Activated naive CD4-positive, alpha-beta T cell treated with anti-CD3 and anti-CD28 coated beads, Interleukin-2, amount 50 U/mL, for 72 hours (primary cell): Measurements from ENCODE around the gene MEGF8. TPM values are rescaled to one million over a fixed set of nuclear protein-coding genes. Genes with fewer than 3 reads are reported as not detected.

ENCODE experiments used
- ATAC-seq, 2 donors: fragments of 150-1000 bp; cut with Tn5 transposase; 2 replicates each; pipeline ENCODE4 v1.10.0; 2021; ENCODE audit warnings: mild to moderate bottlenecking in 2 of 2, moderate library complexity in 2 of 2
- DNase-seq, 2 donors: peaks; one replicate each; pipeline ENCODE4 v3.0.0; 2021 to 2022; ENCODE audit warnings: low spot score in 2 of 2
- H3K27ac Mint-ChIP-seq, 2 donors: one replicate each; pipeline ENCODE4 v1.8.0; 2022; ENCODE audit warnings: mild to moderate bottlenecking in 2 of 2, mixed read lengths in 2 of 2
- H3K36me3 Mint-ChIP-seq, 2 donors: one replicate each; pipeline ENCODE4 v1.8.0; 2022; ENCODE audit warnings: mixed read lengths in 2 of 2
- H3K9me3 Mint-ChIP-seq, 2 donors: one replicate each; pipeline ENCODE4 v1.8.0; 2022; ENCODE audit warnings: mixed read lengths in 2 of 2
- total RNA-seq, 2 donors: library from RNA; stranded (reverse); gene quantifications; one replicate each; pipeline ENCODE4 v1.2.3, GENCODE V29; 2022

MEGF8 gene
- total RNA-seq, 2 donors from 2014 or later = 2.1 to 8.6 TPM

DNA sequence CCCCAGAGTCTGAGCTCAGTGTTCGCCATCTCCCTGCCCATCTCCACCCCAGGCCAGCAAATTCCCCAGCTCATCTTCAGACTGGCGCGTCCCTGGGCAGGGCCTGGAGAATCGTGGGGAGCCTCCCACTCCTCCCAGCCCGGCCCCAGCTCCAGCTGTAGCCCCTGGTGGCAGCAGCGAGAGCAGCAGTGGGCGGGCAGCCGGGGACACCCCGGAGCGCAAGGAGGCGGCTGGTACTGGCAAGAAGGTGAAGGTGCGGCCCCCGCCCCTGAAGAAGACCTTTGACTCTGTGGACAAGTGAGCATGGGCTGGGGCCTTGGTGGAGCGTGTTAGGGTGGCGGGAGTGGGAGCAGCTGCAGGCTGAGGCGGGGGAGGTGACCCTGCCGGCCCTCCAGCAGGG is 31.9 kb upstream of the MEGF8 start:
- peaks cover 0 to 5% of the 10 kb centered on the region in 2 donors for H3K36me3 Mint-ChIP-seq
- no peak overlapping the region for H3K27ac Mint-ChIP-seq
- H3K9me3 Mint-ChIP-seq = no peaks in the 10 kb centered on the region
- DNase-seq = no peak
- ATAC-seq = no peak

GRCh38 chr19:42293948-42294347 is 31.5 kb upstream of the MEGF8 start:
- Mint-ChIP-seq H3K9me3 (no peaks in the 10 kb centered on the region), H3K27ac (no peak overlapping the region), H3K36me3 (peaks cover 0 to 5% of the 10 kb centered on the region in 2 donors)
- no peak for ATAC-seq
- no peak for DNase-seq

DNA sequence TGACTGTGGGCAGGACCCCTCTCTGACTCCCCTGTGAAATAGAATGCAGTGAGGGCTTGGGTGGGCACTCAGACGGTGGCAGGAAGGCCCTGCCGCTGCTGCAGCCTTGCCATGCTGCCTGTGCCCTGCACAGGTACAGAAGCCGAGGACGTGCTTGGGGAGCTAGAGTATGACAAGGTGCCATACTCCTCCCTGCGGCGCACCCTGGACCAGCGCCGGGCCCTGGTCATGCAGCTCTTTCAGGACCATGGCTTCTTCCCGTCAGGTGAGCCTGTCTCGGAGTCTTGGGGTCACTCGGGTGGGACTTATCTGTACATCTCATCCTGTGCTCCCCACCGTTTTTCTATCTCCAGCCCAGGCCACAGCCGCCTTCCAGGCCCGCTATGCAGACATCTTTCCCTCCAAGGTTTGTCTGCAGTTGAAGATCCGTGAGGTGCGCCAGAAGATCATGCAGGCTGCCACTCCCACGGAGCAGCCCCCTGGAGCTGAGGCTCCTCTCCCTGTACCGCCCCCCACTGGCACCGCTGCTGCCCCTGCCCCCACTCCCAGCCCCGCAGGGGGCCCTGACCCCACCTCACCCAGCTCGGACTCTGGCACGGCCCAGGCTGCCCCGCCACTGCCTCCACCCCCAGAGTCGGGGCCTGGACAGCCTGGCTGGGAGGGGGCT is 30.8 kb upstream of the MEGF8 start:
- Mint-ChIP-seq H3K9me3 (no peaks in the 10 kb centered on the region), H3K27ac (no peak overlapping the region), H3K36me3 (peaks cover 0 to 5% of the 10 kb centered on the region in 2 donors)
- ATAC-seq = no peak
- DNase-seq = no peak

- Mint-ChIP-seq H3K9me3 (no peaks in the 10 kb centered on the region), H3K36me3 (peaks cover 0 to 5% of the 10 kb centered on the region in 2 donors), H3K27ac (no peak overlapping the region)
- DNase-seq (no peak), ATAC-seq (no peak)
These were observed 30.1 kb upstream of the MEGF8 start for GRCh38 chr19:42295342-42295741.

- peaks cover 0 to 5% of the 10 kb centered on the region in 2 donors for H3K36me3 Mint-ChIP-seq
- H3K9me3 Mint-ChIP-seq = no peaks in the 10 kb centered on the region
- H3K27ac Mint-ChIP-seq = peak overlapping the region in 1 of 2 donors; percentile 26
- ATAC-seq = peak; percentile 78 to 82
- DNase-seq = peak; percentile 83 to 97
These were observed 29.5 kb upstream of the MEGF8 start for GRCh38 chr19:42295831-42296525.

GRCh38 chr19:42297039-42297438 is 28.4 kb upstream of the MEGF8 start:
- Mint-ChIP-seq H3K27ac (peak overlapping the region; percentile 26 to 94), H3K36me3 (peaks cover 5% of the 10 kb centered on the region in 2 donors), H3K9me3 (no peaks in the 10 kb centered on the region)
- no peak for DNase-seq
- ATAC-seq = no peak

GRCh38 chr19:42301646-42302203 is 23.7 kb upstream of the MEGF8 start, which contains the start of gene PRR19:
TSS of gene PRR19 (plus strand) at chr19:42302132. CDS start at chr19:42309585, 7,453 bp downstream.
- Mint-ChIP-seq H3K9me3 (no peaks in the 10 kb centered on the region), H3K27ac (peak within 1 kb of the TSS; percentile 68 to 90), H3K36me3 (peaks cover 0 to 8% of the 10 kb centered on the region in 2 donors)
- ATAC-seq (peak; percentile 37 to 53), DNase-seq (no peak)

GRCh38 chr19:42303101-42303464 is 22.4 kb upstream of the MEGF8 start:
- no peak for ATAC-seq
- Mint-ChIP-seq H3K27ac (peak overlapping the region; percentile 37 to 90), H3K36me3 (peaks cover 0 to 8% of the 10 kb centered on the region in 2 donors), H3K9me3 (no peaks in the 10 kb centered on the region)
- DNase-seq = no peak

DNA sequence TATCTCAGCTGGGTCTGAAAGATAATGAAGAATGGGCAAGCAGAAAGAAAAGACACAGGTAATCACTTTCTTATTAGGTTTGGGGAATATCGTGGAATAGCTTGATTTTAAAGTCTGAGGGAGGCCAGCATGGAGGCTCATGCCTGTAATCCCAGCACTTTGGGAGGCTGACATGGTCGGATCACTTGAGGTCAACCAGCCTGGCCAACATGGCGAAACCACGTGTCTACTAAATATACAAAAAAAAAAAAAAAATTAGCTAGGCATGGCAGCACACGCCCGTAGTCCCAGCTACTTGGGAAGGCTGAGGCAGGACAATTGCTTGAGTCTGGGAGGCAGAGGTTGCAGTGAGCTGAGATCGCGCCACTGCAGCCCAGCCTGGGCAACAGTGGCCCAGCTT is 21.6 kb upstream of the MEGF8 start:
- no peak for DNase-seq
- Mint-ChIP-seq H3K27ac (peak overlapping the region; percentile 50 to 90), H3K36me3 (peaks cover 0 to 8% of the 10 kb centered on the region in 2 donors), H3K9me3 (no peaks in the 10 kb centered on the region)
- no peak for ATAC-seq

DNA sequence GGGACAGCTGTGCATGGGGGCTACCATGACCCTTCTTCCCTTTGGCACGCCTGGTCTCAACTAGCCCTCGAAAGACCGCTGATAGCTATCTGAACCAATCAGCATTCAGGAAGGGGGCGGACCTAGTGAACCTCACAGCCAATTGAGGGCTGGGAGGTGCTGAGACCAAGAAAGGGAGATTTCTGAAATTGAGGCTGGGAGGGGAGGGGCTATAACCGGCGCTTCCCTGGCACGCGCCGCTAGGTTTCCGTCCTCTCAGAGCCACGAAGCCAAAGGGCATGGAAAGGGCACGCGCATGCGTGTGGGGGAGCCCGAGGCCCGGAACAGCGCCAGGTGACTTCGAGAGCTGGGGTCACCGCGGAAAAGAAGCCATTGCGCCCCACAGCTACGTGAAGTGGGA is 18.8 kb upstream of the MEGF8 start:
- peaks cover 0 to 7% of the 10 kb centered on the region in 2 donors for H3K36me3 Mint-ChIP-seq
- no peak overlapping the region for H3K27ac Mint-ChIP-seq
- no peaks in the 10 kb centered on the region for H3K9me3 Mint-ChIP-seq
- DNase-seq (no peak), ATAC-seq (no peak)

DNA sequence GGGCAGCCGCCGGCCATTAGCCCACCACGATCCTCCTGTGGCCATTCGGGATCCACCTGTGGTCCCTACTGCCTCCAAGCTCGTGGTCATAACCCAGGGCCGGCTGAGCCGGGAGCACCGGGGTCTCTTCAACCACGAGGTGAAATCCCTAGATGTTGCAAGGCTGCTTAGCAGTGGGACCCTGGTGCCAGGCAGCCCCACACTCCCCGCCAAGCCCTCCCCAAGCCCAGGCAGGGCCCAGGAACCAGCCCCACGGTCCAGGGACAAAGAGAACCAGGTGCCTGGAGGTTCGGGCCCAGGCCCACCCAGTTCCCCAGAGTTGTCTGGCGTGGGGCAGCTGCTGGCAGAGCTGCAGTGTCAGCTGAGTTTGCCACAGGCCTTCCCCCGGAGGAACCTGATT is 15.7 kb upstream of the MEGF8 start:
- Mint-ChIP-seq H3K36me3 (no peaks in the 10 kb centered on the region), H3K27ac (no peak overlapping the region), H3K9me3 (no peaks in the 10 kb centered on the region)
- no peak for DNase-seq
- no peak for ATAC-seq

DNA sequence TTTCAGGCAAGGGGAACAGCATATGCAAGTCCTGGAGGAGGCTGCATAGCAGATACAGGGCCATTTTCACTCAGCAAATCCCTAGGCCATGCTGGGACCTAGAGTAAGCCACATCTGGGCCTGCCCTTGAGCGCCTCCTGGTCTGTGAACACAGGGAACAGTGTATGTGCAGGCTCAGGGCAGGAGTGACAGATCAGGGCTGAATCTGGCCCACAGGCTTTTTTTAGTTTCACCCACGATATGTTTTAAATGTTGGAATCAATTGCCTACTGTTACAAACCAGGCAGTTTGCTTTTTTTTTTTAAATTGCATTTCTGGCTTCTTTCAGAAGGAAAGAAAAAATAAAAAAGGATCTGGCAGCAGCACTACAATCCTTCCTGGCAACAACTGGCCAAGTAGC is 13.8 kb upstream of the MEGF8 start:
- no peaks in the 10 kb centered on the region for H3K9me3 Mint-ChIP-seq
- H3K36me3 Mint-ChIP-seq = no peaks in the 10 kb centered on the region
- H3K27ac Mint-ChIP-seq = no peak overlapping the region
- ATAC-seq = no peak
- DNase-seq = no peak

DNA sequence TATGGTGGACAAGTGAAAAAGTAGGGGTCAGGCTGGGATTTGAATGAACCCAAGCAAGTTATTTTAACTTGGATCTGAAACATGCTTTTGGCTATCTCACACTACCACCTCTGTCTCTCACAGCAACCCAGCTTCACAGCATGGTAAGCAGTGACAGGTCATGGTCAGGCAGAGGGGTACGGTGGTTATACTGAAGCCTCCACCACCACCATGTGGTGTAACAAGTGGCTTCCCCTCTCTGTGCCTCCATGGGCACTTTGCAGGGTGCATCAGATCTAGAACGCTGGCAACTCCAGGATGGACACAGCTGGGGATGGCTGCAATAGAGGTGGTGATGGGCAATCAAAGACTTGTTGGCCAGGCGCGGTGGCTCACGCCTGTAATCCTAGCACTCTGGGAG is 13.1 kb upstream of the MEGF8 start:
- H3K9me3 Mint-ChIP-seq = no peaks in the 10 kb centered on the region
- H3K36me3 Mint-ChIP-seq = no peaks in the 10 kb centered on the region
- no peak for DNase-seq
- ATAC-seq = no peak
- H3K27ac Mint-ChIP-seq = no peak overlapping the region

- no peak within 1 kb of the TSS for H3K27ac Mint-ChIP-seq
- peak in 1 of 2 donors; percentile 56 for DNase-seq
- peak; percentile 64 to 82 for ATAC-seq
- H3K36me3 Mint-ChIP-seq = no peaks in the 10 kb centered on the region
- no peaks in the 10 kb centered on the region for H3K9me3 Mint-ChIP-seq
These were observed 12.2 kb upstream of the MEGF8 start, which contains the start of gene TMEM145 for GRCh38 chr19:42313096-42313839. TSS of gene TMEM145 (plus strand) at chr19:42313309. CDS start at chr19:42313377, 68 bp downstream.

DNA sequence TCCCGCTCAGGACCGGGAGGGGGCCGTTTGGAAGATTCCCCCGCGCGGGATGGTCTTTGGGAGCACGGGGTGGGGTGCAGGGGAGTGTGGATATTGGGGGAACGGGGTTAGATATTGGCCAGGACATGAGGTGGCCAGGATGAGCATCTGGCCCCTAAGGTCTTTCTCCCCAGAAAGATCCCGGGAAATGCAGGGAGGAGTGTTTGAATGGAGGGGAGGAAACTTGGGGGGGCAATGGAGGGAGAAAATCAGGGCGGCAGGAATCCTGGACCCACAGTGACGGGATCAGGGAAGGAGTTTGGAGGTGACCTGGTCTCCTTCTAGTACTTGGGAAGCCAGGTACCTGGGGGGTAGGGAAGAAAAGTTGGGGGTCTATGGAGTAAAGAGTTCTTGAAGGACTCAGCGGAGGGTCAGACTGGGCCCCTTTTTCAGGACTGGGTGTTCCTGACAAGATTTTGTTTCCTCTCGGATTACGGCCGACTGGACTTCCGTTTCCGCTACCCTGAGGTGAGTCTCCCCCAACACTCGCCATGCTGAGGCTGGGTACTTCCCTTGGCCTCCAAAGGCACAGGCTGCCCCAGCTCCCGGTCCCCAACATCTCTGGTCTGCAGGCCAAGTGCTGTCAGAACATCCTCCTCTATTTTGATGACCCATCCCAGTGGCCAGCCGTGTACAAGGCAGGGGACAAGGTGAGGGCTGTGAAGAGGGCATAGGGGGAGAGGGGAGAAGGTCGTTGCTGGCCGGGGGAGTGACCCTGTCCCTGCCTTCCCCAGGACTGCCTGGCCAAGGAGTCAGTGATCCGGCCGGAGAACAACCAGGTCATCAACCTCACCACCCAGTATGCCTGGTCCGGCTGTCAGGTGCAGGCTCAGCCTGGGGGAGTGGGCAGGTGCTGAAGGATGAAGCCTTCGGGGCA is 11.3 kb upstream of the MEGF8 start:
- no peak for DNase-seq
- Mint-ChIP-seq H3K9me3 (no peaks in the 10 kb centered on the region), H3K27ac (no peak overlapping the region), H3K36me3 (no peaks in the 10 kb centered on the region)
- ATAC-seq = no peak

DNA sequence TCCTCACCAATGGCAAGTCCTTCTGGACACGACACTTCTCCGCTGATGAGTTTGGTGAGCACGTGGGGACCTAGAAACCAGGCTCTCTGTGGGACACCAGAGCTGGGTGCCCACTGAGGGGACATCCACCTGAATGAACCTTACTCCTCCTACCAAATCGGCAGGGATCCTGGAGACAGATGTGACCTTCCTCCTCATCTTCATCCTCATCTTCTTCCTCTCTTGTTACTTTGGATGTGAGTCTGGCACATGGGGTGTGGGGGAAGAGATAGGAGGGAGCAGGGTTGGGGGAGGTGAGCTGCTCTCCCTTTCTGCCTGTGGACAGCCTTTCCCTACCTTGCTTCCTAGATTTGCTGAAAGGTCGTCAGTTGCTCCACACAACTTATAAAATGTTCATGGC is 10.4 kb upstream of the MEGF8 start:
- ATAC-seq (no peak), DNase-seq (no peak)
- Mint-ChIP-seq H3K36me3 (no peaks in the 10 kb centered on the region), H3K27ac (no peak overlapping the region), H3K9me3 (no peaks in the 10 kb centered on the region)
